Glomerular visceral epithelial cell (primary cell): ENCODE data around the gene ZDHHC4.

ENCODE experiments used
- DNase-seq: peaks from one replicate; pipeline ENCODE4 v3.0.0-alpha.2; 2016; ENCODE audit errors: extremely low spot score

The ZDHHC4 gene

GRCh38 chr7:6606866-6607583 lies 29.8 kb downstream of the ZDHHC4 start:
- DNase-seq = no peak

GRCh38 chr7:6607651-6608051 lies 30.4 kb downstream of the ZDHHC4 start:
- no peak for DNase-seq

- DNase-seq = no peak
Observed at GRCh38 chr7:6608081-6608480, 30.8 kb downstream of the ZDHHC4 start.

- DNase-seq = no peak
Observed at GRCh38 chr7:6608794-6609193, 31.5 kb downstream of the ZDHHC4 start.

- no peak for DNase-seq
Observed at GRCh38 chr7:6612819-6613218, 35.6 kb downstream of the ZDHHC4 start.

- DNase-seq = no peak
Observed at GRCh38 chr7:6613706-6614105, 36.5 kb downstream of the ZDHHC4 start.

GRCh38 chr7:6614953-6615722 lies 37.9 kb downstream of the ZDHHC4 start, which contains the start of gene ZNF853:
Gene ZNF853 (plus strand): TSS chr7:6615610. CDS start chr7:6616175, 565 bp downstream.
- DNase-seq = no peak

- DNase-seq = peak; percentile 16
Observed at GRCh38 chr7:6615723-6616555, 38.7 kb downstream of the ZDHHC4 start.

- no peak for DNase-seq
Observed at GRCh38 chr7:6616854-6617643, 39.8 kb downstream of the ZDHHC4 start.

- no peak for DNase-seq
Observed at GRCh38 chr7:6618621-6619020, 41.4 kb downstream of the ZDHHC4 start.

- no peak for DNase-seq
Observed at GRCh38 chr7:6619961-6620360, 42.7 kb downstream of the ZDHHC4 start.

- no peak for DNase-seq
Observed at GRCh38 chr7:6621195-6622133, 44.2 kb downstream of the ZDHHC4 start.

- no peak for DNase-seq
Observed at GRCh38 chr7:6622134-6622710, 45.0 kb downstream of the ZDHHC4 start.

GRCh38 chr7:6623589-6624245 lies 46.5 kb downstream of the ZDHHC4 start:
- no peak for DNase-seq

GRCh38 chr7:6624246-6624611 lies 47.0 kb downstream of the ZDHHC4 start:
- no peak for DNase-seq

- no peak for DNase-seq
Observed at GRCh38 chr7:6628045-6628444, 50.8 kb downstream of the ZDHHC4 start.

GRCh38 chr7:6630007-6630849 lies 53.0 kb downstream of the ZDHHC4 start:
- no peak for DNase-seq

GRCh38 chr7:6631605-6632004 lies 54.4 kb downstream of the ZDHHC4 start:
- no peak for DNase-seq

GRCh38 chr7:6634021-6634420 lies 56.8 kb downstream of the ZDHHC4 start:
- DNase-seq = no peak
